Astrocyte (in vitro differentiated cells and primary cell): ENCODE measurements around the gene OR4C6. TPM values are rescaled to one million over a fixed set of nuclear protein-coding genes. Genes with fewer than 3 reads are reported as not detected.

ENCODE experiments used
- DNase-seq: peaks from one replicate; pipeline ENCODE4 v3.0.0-alpha.2; 2010; ENCODE audit warnings: low read depth
- FAIRE-seq: peaks from 2 replicates; lab custom pipeline; 2011; peaks lifted over from hg19 to GRCh38; lab: Jason Lieb, UNC
- H2AFZ ChIP-seq: 2 replicates; pipeline ENCODE4 v1.6.0; 2012; ENCODE audit warnings: low read depth, low read length, inconsistent platforms
- H3K27ac ChIP-seq: 2 replicates; pipeline ENCODE4 v1.5.1; 2011; ENCODE audit warnings: low read depth, low read length, inconsistent platforms
- H3K27me3 ChIP-seq: 2 replicates; pipeline ENCODE4 v1.6.0; 2011; ENCODE audit warnings: low read length, inconsistent platforms; ENCODE audit not compliant: insufficient read depth
- H3K36me3 ChIP-seq: 2 replicates; pipeline ENCODE4 v1.5.1; 2011; ENCODE audit warnings: low read length, inconsistent platforms; ENCODE audit not compliant: insufficient read depth
- H3K4me1 ChIP-seq: 2 replicates; pipeline ENCODE4 v1.5.1; 2011; ENCODE audit warnings: low read length, inconsistent platforms; ENCODE audit not compliant: insufficient read depth
- H3K4me2 ChIP-seq: 2 replicates; pipeline ENCODE4 v1.6.0; 2012; ENCODE audit warnings: low read length, inconsistent platforms
- H3K4me3 ChIP-seq: 2 replicates; pipeline ENCODE4 v1.5.1; 2011; ENCODE audit warnings: low read depth, mild to moderate bottlenecking, low read length, inconsistent platforms; ENCODE audit not compliant: insufficient read depth
- H3K79me2 ChIP-seq: 2 replicates; pipeline ENCODE4 v1.6.0; 2012; ENCODE audit warnings: mild to moderate bottlenecking, low read length, inconsistent platforms; ENCODE audit not compliant: insufficient read depth
- H3K9ac ChIP-seq: 2 replicates; pipeline ENCODE4 v1.6.0; 2012; ENCODE audit warnings: mild to moderate bottlenecking, low read length, inconsistent platforms
- H3K9me3 ChIP-seq: 2 replicates; pipeline ENCODE4 v1.5.1; 2012; ENCODE audit warnings: low read depth, mild to moderate bottlenecking, low read length, inconsistent platforms; ENCODE audit not compliant: insufficient read depth
- H4K20me1 ChIP-seq: 2 replicates; pipeline ENCODE4 v1.6.0; 2012; ENCODE audit warnings: low read length, inconsistent platforms; ENCODE audit not compliant: insufficient read depth
- H3K27ac Mint-ChIP-seq: one replicate; pipeline ENCODE4 v1.8.0; 2021; ENCODE audit warnings: mild to moderate bottlenecking, mixed read lengths; ENCODE audit not compliant: unreplicated experiment
- H3K27me3 Mint-ChIP-seq: one replicate; pipeline ENCODE4 v1.8.0; 2021; ENCODE audit warnings: low read depth, mixed read lengths; ENCODE audit not compliant: unreplicated experiment
- H3K36me3 Mint-ChIP-seq: one replicate; pipeline ENCODE4 v1.8.0; 2021; ENCODE audit warnings: low read depth, mixed read lengths; ENCODE audit not compliant: unreplicated experiment
- H3K4me1 Mint-ChIP-seq: one replicate; pipeline ENCODE4 v1.8.0; 2021; ENCODE audit warnings: low read depth, mixed read lengths; ENCODE audit not compliant: unreplicated experiment
- H3K4me3 Mint-ChIP-seq: one replicate; pipeline ENCODE4 v1.8.0; 2021; ENCODE audit warnings: mild to moderate bottlenecking, moderate library complexity, mixed read lengths; ENCODE audit not compliant: unreplicated experiment
- H3K9me3 Mint-ChIP-seq: one replicate; pipeline ENCODE4 v1.8.0; 2021; ENCODE audit warnings: mild to moderate bottlenecking, mixed read lengths; ENCODE audit not compliant: unreplicated experiment
- CTCF ChIP-seq: IDR thresholded peaks from 2 replicates; pipeline ENCODE4 v1.5.1; 2011; ENCODE audit warnings: low read depth, mild to moderate bottlenecking, inconsistent platforms, low read length, moderate library complexity; ENCODE audit not compliant: insufficient read depth
- EZH2 ChIP-seq: IDR thresholded peaks from 2 replicates; pipeline ENCODE4 v1.6.1; 2012; ENCODE audit warnings: mild to moderate bottlenecking, low read length, inconsistent platforms; ENCODE audit not compliant: insufficient read depth
- total RNA-seq: library from RNA; stranded (reverse); gene quantifications from 2 replicates; pipeline ENCODE4 v1.2.1, GENCODE V29; 2021

The OR4C6 gene
- total RNA-seq, 1 donor from 2014 or later: not detected

GRCh38 chr11:55648027-55648426 lies 14.0 kb upstream of the OR4C6 start, which contains the start of gene OR4S2:
TSS of gene OR4S2 (plus strand) at chr11:55648327. CDS start at chr11:55650904, 2,577 bp downstream.
- TF ChIP-seq EZH2 (no peak), CTCF (no peak)
- no peaks in the 10 kb centered on the region for H3K4me1 ChIP-seq
- H3K27me3 ChIP-seq: no peaks in the 10 kb centered on the region
- H3K9me3 ChIP-seq: peaks cover 10% of the 10 kb centered on the region
- no peak within 1 kb of the TSS for H3K27ac Mint-ChIP-seq
- FAIRE-seq (no peak), DNase-seq (no peak)
- no peaks in the 10 kb centered on the region for H3K4me1 Mint-ChIP-seq
- no peak within 1 kb of the TSS for H3K9ac ChIP-seq
- no peaks in the 10 kb centered on the region for H3K79me2 ChIP-seq
- no peaks in the 10 kb centered on the region for H3K27me3 Mint-ChIP-seq
- H2AFZ ChIP-seq: no peak within 1 kb of the TSS
- H3K4me3 Mint-ChIP-seq: no peak within 1 kb of the TSS
- H3K4me2 ChIP-seq: no peak within 1 kb of the TSS
- no peak within 1 kb of the TSS for H3K4me3 ChIP-seq
- no peaks in the 10 kb centered on the region for H3K36me3 Mint-ChIP-seq
- H3K27ac ChIP-seq: no peak within 1 kb of the TSS
- H4K20me1 ChIP-seq: no peaks in the 10 kb centered on the region
- H3K9me3 Mint-ChIP-seq: no peaks in the 10 kb centered on the region
- H3K36me3 ChIP-seq: no peaks in the 10 kb centered on the region

GRCh38 chr11:55652560-55652959 lies 9.4 kb upstream of the OR4C6 start:
- H3K36me3 ChIP-seq: no peaks in the 10 kb centered on the region
- no peak for DNase-seq
- no peaks in the 10 kb centered on the region for H4K20me1 ChIP-seq
- TF ChIP-seq EZH2 (no peak), CTCF (no peak)
- H3K4me2 ChIP-seq: no peak overlapping the region
- Mint-ChIP-seq H3K4me1 (no peaks in the 10 kb centered on the region), H3K4me3 (no peak overlapping the region), H3K36me3 (no peaks in the 10 kb centered on the region), H3K27ac (no peak overlapping the region), H3K27me3 (no peaks in the 10 kb centered on the region), H3K9me3 (peaks cover 5% of the 10 kb centered on the region)
- H3K79me2 ChIP-seq: no peaks in the 10 kb centered on the region
- no peak overlapping the region for H3K27ac ChIP-seq
- no peak for FAIRE-seq
- H3K4me3 ChIP-seq: no peak overlapping the region
- peaks cover 6% of the 10 kb centered on the region for H3K9me3 ChIP-seq
- H3K4me1 ChIP-seq: no peaks in the 10 kb centered on the region
- H3K9ac ChIP-seq: no peak overlapping the region
- H3K27me3 ChIP-seq: no peaks in the 10 kb centered on the region
- no peak overlapping the region for H2AFZ ChIP-seq

GRCh38 chr11:55655096-55655495 lies 6.9 kb upstream of the OR4C6 start:
- Mint-ChIP-seq H3K27ac (no peak overlapping the region), H3K4me1 (no peaks in the 10 kb centered on the region), H3K4me3 (no peak overlapping the region), H3K9me3 (peaks cover 5% of the 10 kb centered on the region), H3K36me3 (no peaks in the 10 kb centered on the region), H3K27me3 (no peaks in the 10 kb centered on the region)
- no peak overlapping the region for H3K9ac ChIP-seq
- H3K4me1 ChIP-seq: no peaks in the 10 kb centered on the region
- H3K36me3 ChIP-seq: no peaks in the 10 kb centered on the region
- no peak for DNase-seq
- no peak overlapping the region for H3K4me2 ChIP-seq
- peaks cover 14% of the 10 kb centered on the region for H3K9me3 ChIP-seq
- H3K4me3 ChIP-seq: no peak overlapping the region
- H4K20me1 ChIP-seq: no peaks in the 10 kb centered on the region
- H2AFZ ChIP-seq: no peak overlapping the region
- H3K27me3 ChIP-seq: no peaks in the 10 kb centered on the region
- FAIRE-seq: no peak
- TF ChIP-seq EZH2 (no peak), CTCF (no peak)
- no peaks in the 10 kb centered on the region for H3K79me2 ChIP-seq
- no peak overlapping the region for H3K27ac ChIP-seq
